GM12873 (cell line): ENCODE data around the gene CEP295NL.

Experiments used
- CTCF ChIP-seq: IDR thresholded peaks from 2 replicates; pipeline ENCODE4 v1.5.1; 2012; ENCODE audit warnings: low read depth, mild to moderate bottlenecking, moderate library complexity, low read length, control low read depth; ENCODE audit not compliant: insufficient read depth; ENCODE audit errors: missing control alignments

Gene CEP295NL

GRCh38 chr17:78925662-78926555 is 22.9 kb upstream of the CEP295NL start:
- TF ChIP-seq CTCF: no peak

GRCh38 chr17:78925234-78925633 is 22.2 kb upstream of the CEP295NL start, which contains the start of gene TIMP2:
Gene TIMP2, minus strand, starts transcription at chr17:78925387. Its CDS starts 299 bp downstream, at chr17:78925088.
- peak; percentile 22 for TF ChIP-seq CTCF

GRCh38 chr17:78924481-78925151 is 21.6 kb upstream of the CEP295NL start:
- TF ChIP-seq CTCF: no peak

GRCh38 chr17:78923660-78924453 is 20.9 kb upstream of the CEP295NL start:
- TF ChIP-seq CTCF: no peak

GRCh38 chr17:78922816-78923498 is 20.0 kb upstream of the CEP295NL start:
- TF ChIP-seq CTCF: no peak

GRCh38 chr17:78921437-78921971 is 18.5 kb upstream of the CEP295NL start:
- TF ChIP-seq CTCF: no peak
